Suprapubic skin (tissue), 3 donors: ENCODE data around the gene HIBADH.

Source experiments
- CTCF ChIP-seq, 2 donors: fragments of 200-600 bp in 1 of 2; fragments of 450-650 bp in 1 of 2; sonication (generic) in 1 of 2; IDR thresholded peaks; one replicate each; pipeline ENCODE4 v1.5.1; 2016 to 2019; ENCODE audit warnings: antibody characterized with exemption in 2 of 2, mild to moderate bottlenecking in 1 of 2, moderate library complexity in 1 of 2
- POLR2A ChIP-seq, 2 donors: fragments of 450-650 bp; IDR thresholded peaks; one replicate each; pipeline ENCODE4 v1.6.1; 2017; ENCODE audit warnings: antibody characterized with exemption in 2 of 2, mild to moderate bottlenecking in 2 of 2, moderate library complexity in 2 of 2

DNA sequence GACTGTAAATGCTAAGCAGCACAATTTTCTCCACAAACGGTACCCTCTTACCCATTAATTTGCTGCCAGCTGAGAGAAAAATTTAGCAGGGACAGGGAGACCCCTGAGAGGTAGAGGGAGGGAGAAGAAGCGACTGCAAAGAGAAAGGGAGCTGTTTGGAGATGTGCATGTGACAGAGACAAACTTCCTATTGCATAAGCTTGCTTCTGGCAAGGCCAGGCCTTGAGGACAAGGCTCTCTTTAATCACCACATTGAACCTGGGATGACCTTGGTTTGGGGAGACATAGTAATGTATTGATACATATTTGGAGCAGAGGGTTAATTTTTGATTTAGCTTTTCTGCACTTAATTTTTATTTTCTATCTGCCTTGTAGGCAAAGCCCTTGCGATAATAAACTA, 31.1 kb upstream of the HIBADH start:
- no peak for TF ChIP-seq POLR2A (IDR thresholded peaks at IDR 0.05)
- TF ChIP-seq CTCF (IDR thresholded peaks at IDR 0.05) = no peak
